Thoracic aorta (tissue), 2 donors: ENCODE results near the gene INAVA. TPM values are rescaled to one million over a fixed set of nuclear protein-coding genes. Genes with fewer than 3 reads are reported as not detected.

Source experiments
- ATAC-seq: fragments of 150-250 bp; one replicate; pipeline ENCODE4 v1.8.0; 2017; ENCODE audit warnings: low read depth; ENCODE audit not compliant: insufficient number of reproducible peaks, low FRiP score
- DNase-seq: peaks from one replicate; pipeline ENCODE4 v3.0.0-alpha.2; 2020; ENCODE audit warnings: low spot score
- H3K27ac ChIP-seq, 2 donors: fragments of 200-600 bp; sonication (generic); 1 replicate in 1 of 2; 2 replicates in 1 of 2; pipeline ENCODE4 v1.5.1; 2016; ENCODE audit warnings: mild to moderate bottlenecking in 2 of 2, moderate library complexity in 2 of 2
- H3K27me3 ChIP-seq: fragments of 200-600 bp; sonication (generic); replicated peaks from 2 replicates; pipeline ENCODE4 v1.6.0; 2016; ENCODE audit warnings: mild to moderate bottlenecking; ENCODE audit not compliant: insufficient read depth
- H3K36me3 ChIP-seq: fragments of 200-600 bp; sonication (generic); one replicate; pipeline ENCODE4 v1.5.1; 2016
- H3K4me1 ChIP-seq, 2 donors: fragments of 200-600 bp; sonication (generic); 1 replicate in 1 of 2; 2 replicates in 1 of 2; pipeline versions ENCODE4 v1.5.1 to v1.6.0; 2016; ENCODE audit warnings: low read depth in 2 of 2, mild to moderate bottlenecking in 1 of 2; ENCODE audit not compliant: control insufficient read depth in 1 of 2
- H3K4me3 ChIP-seq: fragments of 200-600 bp; sonication (generic); 2 replicates; pipeline ENCODE4 v1.5.1; 2016; ENCODE audit warnings: mild to moderate bottlenecking
- H3K9me3 ChIP-seq: fragments of 200-600 bp; sonication (generic); 2 replicates; pipeline ENCODE4 v1.5.1; 2016
- CTCF ChIP-seq: fragments of 200-600 bp; sonication (generic); IDR thresholded peaks from one replicate; pipeline ENCODE4 v1.5.1; 2019; ENCODE audit warnings: antibody characterized with exemption
- total RNA-seq, 2 donors: library from RNA; depleted of rRNA; stranded (reverse); fragments of >200 nt; gene quantifications; one replicate each; pipeline versions ENCODE4 v1.1.0 to v1.2.3, GENCODE V29; 2016

INAVA gene
- total RNA-seq, 2 donors from 2014 or later = 1.8 to 3.5 TPM

- no peaks in the 10 kb centered on the region for H3K9me3 ChIP-seq
- DNase-seq (no peak), ATAC-seq (no peak)
- H3K4me3 ChIP-seq = peak overlapping the region; percentile 67
- no peaks in the 10 kb centered on the region for H3K36me3 ChIP-seq
- TF ChIP-seq CTCF = no peak
- H3K27ac ChIP-seq = no peak overlapping the region
- peaks cover 11% of the 10 kb centered on the region in 2 donors for H3K4me1 ChIP-seq
- H3K27me3 ChIP-seq = no peaks in the 10 kb centered on the region
Measured at GRCh38 chr1:200873116-200873670, 21.5 kb upstream of the INAVA start.

DNA sequence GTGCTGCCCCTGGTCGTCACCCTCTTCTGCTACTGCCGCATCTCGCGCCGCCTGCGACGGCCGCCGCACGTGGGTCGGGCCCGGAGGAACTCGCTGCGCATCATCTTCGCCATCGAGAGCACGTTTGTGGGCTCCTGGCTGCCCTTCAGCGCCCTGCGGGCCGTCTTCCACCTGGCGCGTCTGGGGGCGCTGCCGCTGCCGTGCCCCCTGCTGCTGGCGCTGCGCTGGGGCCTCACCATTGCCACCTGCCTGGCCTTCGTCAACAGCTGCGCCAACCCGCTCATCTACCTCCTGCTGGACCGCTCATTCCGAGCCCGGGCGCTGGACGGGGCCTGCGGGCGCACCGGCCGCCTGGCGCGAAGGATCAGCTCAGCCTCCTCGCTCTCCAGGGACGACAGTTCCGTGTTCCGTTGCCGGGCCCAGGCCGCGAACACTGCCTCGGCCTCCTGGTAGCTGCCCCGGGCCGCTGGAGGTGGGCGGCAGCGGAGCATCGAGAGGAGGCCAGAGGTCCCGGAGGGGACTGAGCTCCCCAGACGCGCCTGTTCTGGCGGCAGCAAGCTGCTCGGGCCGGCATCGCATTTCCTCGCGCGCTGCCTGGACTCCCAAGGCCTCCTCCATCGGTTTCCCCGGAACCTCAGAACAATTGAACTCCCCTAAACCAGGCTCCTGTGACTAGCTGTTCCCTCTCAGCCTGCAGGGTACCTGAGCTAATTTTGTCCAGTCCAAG is 20.9 kb upstream of the INAVA start:
- no peaks in the 10 kb centered on the region for H3K9me3 ChIP-seq
- no peak for TF ChIP-seq CTCF
- no peaks in the 10 kb centered on the region for H3K36me3 ChIP-seq
- ATAC-seq = no peak
- no peak overlapping the region for H3K27ac ChIP-seq
- H3K4me3 ChIP-seq = peak overlapping the region; percentile 67
- DNase-seq = no peak
- peaks cover 11% of the 10 kb centered on the region in 2 donors for H3K4me1 ChIP-seq
- no peaks in the 10 kb centered on the region for H3K27me3 ChIP-seq

- no peaks in the 10 kb centered on the region for H3K27me3 ChIP-seq
- H3K4me3 ChIP-seq = no peak overlapping the region
- peaks cover 11% of the 10 kb centered on the region in 2 donors for H3K4me1 ChIP-seq
- no peak for DNase-seq
- no peak overlapping the region for H3K27ac ChIP-seq
- no peaks in the 10 kb centered on the region for H3K9me3 ChIP-seq
- no peaks in the 10 kb centered on the region for H3K36me3 ChIP-seq
- TF ChIP-seq CTCF = no peak
- ATAC-seq = no peak
Measured at GRCh38 chr1:200874694-200875093, 20.0 kb upstream of the INAVA start.

DNA sequence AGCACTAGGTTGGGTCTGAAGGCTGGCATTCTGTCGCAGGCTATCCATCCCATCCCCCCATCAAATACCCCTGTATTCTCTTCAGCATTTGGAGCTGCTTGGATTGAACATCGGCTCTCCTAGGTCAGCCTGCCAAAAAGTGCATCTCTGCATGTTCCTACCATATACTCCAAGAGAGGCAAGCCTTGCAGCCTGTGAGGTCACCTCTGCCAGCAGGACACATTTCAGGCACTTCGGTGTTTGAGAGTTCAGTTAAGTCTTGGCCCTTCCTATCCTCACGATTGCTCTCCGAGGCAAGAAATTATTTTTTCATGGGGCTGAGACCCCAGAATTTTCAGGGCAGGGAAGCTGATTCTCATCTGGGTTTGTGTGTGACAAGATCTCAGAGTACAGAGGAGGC is 19.3 kb upstream of the INAVA start:
- ATAC-seq = no peak
- DNase-seq = no peak
- Histone ChIP-seq H3K4me3 (no peak overlapping the region), H3K36me3 (no peaks in the 10 kb centered on the region), H3K4me1 (peaks cover 11% of the 10 kb centered on the region in 2 donors), H3K27ac (no peak overlapping the region), H3K9me3 (no peaks in the 10 kb centered on the region), H3K27me3 (no peaks in the 10 kb centered on the region)
- no peak for TF ChIP-seq CTCF

DNA sequence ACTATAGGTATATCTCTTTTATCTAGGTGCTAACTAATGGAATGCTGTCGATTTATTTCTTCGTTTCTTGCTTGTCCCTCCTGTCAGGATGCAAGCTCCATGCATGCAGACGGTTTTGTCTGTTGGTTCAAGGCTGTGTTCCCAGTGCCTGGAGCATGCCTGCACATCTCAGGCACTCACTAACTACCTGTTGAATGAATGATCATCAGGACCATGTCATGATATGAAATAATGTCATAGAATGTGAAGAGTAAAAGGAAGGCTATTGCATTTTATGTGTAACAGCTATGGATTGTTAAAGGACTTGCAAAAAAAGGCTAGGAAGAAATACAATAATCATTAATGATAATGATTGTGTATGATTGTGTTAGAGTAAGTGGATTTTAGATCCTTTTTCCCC is 17.7 kb upstream of the INAVA start:
- Histone ChIP-seq H3K9me3 (no peaks in the 10 kb centered on the region), H3K4me1 (peaks cover 11% of the 10 kb centered on the region in 2 donors), H3K4me3 (no peak overlapping the region), H3K27ac (no peak overlapping the region), H3K36me3 (no peaks in the 10 kb centered on the region), H3K27me3 (no peaks in the 10 kb centered on the region)
- DNase-seq (no peak), ATAC-seq (no peak)
- no peak for TF ChIP-seq CTCF
